GM18508 (cell line): ENCODE measurements around the gene FYB1.

Experiments
- ATAC-seq: cut with Tn5 transposase; IDR thresholded peaks from one replicate; pipeline ENCODE4 v1.9.1; 2021; ENCODE audit warnings: moderate number of reproducible peaks; ENCODE audit not compliant: insufficient read depth, unreplicated experiment

The FYB1 gene

GRCh38 chr5:39164529-39165402, 54.6 kb downstream of the FYB1 start:
- ATAC-seq: no peak

- ATAC-seq: no peak
Measured at GRCh38 chr5:39164016-39164415, 55.3 kb downstream of the FYB1 start.

DNA sequence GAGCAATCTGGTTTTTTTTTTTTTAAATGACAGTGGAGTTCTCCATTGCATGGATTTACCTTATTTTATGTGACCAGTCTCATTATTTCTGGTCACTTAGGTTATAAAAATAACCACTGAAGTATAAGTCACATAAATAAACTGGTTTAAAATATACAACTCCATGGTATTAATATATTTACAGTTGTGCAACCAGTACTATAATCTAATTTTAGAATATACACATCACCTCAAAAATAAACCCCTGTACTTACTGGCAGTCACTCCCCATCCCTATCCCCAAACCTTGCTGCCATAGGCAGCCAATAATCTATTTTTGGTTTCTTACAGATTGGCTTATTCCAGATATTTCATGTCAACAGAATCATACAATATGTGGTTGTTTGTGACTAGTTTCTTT, 57.8 kb downstream of the FYB1 start:
- ATAC-seq: no peak

- ATAC-seq: no peak
Measured at GRCh38 chr5:39160576-39161213, 58.7 kb downstream of the FYB1 start.

DNA sequence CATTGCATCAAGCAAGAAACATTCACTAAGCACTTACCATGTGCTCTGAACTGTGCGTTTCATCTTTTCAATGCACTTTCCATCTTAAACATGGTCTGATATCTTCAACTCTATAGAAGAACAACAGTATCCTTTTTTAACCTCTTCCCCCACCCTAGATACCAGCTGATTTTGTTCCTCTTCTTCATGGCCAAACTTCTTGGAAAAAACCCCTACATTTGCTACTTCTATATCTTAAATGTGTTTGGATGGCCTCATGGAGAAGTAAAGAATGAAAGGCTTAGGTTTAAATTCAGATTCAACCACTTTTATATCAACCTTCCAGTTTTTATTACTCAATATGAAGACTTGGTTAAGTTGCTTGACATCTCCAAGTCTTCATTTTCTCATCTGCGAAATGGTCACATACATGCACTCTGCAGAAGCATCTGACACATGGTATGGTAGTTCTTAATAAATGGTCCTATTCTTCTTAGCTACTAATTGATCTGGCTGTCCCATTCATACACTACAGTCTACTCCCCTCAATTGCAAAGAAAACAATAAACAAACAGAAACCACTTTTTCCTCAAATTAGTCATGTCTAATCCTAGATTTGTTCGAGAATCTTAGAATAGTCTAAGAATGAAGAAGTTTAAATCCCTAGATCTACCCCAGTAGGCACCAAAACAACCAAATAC, 59.4 kb downstream of the FYB1 start:
- no peak for ATAC-seq

DNA sequence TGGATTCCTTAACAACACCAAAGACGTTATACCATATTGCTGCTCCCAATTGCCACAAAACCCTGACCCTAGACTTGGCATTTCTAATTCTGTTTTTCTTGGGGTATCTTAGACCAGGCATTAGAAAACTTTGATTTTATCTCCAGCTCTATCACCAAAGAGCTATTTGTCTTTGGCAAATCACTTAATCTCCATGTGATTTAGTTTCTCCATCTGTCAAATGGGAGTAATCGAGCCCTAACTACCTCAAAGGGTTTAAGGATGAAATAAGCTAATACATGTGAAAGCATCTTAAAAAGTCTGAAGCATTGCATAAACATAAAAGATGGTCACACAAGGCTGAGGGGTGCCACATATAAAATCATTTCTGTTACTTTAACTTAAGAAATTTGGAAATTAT, 60.6 kb downstream of the FYB1 start:
- no peak for ATAC-seq

DNA sequence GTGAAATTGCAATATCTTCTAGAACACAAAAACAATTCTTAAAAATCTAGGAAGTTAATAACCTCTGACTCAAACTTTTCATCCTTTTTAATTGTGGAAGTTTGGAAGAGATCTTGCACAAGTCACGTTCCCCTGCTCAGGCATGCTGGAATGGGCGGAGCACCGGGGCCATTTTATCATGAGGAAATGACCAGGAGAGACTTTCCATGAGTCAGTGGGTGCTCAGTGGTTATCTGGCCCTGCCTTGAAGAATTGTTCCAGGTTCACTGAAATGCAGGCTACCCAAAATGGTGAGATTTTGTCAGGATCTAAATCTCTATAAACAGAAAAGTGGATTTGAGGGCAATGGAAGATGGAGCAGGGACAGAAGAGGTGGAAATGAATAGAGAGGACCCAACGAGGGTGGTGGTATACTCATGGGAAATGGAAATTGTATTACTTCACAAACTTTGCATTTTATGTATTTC, 61.2 kb downstream of the FYB1 start:
- no peak for ATAC-seq

GRCh38 chr5:39157701-39158100, 61.7 kb downstream of the FYB1 start:
- no peak for ATAC-seq

DNA sequence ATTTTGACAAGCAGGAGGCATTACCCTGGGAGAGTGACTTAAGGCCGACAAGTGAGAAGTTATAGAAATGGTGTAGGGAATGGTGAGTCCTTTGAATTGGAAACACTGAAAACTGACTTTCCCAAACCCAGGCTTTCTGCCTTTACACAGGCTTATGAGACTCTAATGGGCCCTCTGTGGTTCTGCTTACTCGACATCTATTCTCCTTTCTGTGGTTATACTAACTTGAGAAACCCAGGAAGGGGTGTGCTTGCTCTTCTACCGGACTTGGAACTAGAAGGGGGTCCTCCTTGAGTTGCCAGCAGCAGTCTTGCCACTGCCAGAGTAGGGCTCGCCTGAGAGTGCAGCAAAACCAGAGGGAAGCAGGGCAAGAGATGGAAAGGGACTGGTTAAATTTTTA, 63.3 kb downstream of the FYB1 start:
- no peak for ATAC-seq

- ATAC-seq: no peak
Measured at GRCh38 chr5:39151745-39152144, 67.6 kb downstream of the FYB1 start.

DNA sequence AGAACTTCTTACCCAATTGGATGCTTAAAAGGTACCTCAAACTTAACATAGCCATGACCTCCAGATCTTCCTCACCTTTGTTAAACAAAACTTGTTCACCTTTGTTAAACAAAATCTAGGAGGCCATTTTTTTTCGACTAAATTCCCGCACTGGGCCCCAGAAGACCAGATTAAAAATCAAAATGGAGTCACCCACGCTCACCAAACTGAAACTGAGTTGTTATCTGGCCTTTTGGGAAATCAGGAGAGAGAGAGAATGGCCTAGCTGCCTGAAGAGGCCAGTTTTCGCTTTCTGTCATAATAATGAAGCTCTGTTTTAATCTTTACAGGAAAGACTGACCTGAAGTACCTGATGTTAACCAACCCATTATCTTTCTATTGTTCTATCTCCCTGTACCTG, 69.4 kb downstream of the FYB1 start:
- no peak for ATAC-seq

- no peak for ATAC-seq
Measured at GRCh38 chr5:39148983-39149534, 70.3 kb downstream of the FYB1 start.

- ATAC-seq: no peak
Measured at GRCh38 chr5:39146831-39147540, 72.4 kb downstream of the FYB1 start.

DNA sequence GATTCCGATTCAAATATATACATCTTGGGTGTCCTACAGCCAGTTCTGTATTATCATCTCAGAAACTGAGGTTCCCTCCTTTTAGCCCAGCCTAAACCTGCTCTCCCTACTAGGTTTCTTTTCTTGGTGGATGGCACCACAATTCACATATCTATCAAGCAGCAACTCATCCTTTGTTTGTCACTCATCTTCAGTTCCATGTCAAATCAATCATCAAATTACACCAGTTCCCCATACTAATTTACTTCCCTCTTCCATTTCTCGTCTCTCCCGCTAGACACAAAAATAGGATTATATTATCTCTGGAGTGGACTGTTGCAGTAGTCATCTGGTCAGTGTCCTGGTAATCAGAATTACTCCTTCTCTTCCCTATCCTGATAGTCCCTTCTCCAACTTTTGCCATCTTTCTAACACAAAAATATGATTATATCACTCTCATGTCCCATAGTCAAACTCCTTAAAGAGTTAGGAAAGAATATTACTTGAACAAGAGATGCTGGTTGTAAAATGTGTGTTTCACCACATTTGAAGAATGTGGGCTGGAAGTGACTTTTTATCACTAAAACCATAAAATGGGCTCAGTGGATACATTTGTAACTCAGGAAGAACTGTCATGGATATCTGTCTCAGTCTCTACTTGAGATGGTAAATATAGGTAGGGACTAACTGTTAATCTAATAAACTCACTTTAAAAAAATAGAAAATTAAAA, 76.1 kb downstream of the FYB1 start:
- no peak for ATAC-seq

DNA sequence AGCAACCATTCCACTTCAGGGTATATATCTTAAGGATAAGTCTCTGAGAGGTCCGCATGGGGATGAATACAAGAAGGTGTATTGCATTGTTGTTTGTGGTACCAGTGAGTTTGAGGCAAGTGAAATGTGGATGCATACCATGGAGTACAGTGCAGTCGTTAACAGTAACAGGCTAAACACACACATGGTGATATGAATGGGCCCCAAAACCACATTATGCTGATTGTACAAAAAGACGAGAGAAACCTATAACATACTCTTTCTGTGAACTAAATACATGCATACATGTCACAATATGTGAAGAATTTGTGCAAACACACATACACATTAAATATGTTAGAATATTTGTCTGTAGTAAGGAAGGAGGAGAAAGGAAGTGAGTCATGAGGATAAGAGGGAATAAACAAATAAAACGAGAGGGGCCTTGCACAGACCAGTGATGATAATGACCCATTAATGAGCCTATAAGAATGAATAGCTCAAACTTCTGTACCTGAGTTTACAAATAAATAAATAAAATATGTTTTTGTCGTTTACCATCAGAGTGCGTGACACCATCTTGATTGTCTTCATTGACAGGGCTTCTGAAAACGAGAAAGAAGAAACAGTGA, 78.7 kb downstream of the FYB1 start:
- ATAC-seq: no peak

- no peak for ATAC-seq
Measured at GRCh38 chr5:39138892-39139291, 80.5 kb downstream of the FYB1 start.

DNA sequence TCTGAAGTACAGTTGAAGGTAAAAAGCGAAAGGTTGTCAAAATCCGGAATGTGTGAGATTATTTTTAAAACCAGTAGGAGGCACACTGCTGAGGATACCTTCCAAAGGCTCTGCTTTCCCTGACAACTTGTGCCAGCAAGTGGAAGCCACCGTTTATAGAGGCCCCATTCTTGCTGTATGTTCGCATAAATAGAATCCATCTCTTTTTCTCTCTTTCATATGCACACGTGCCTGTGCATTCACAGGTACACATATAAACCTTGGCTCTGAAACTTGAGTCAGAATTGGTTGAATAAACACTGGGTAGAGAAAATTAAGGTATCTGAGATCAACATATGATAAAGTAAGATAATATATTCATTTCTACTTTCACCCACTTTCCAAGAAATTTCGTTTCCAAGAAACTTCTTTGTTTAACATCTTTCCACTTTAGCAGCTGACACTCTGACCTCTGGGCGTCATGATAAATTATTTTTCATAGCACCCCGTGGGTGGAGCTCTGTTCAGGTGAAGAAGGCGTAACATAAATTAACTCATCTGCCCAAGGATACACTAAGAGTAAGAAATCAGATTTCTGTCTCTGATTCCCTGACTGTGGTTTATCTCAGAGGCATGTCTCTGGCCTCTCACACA, 81.4 kb downstream of the FYB1 start:
- no peak for ATAC-seq

- no peak for ATAC-seq
Measured at GRCh38 chr5:39137391-39137790, 82.0 kb downstream of the FYB1 start.

GRCh38 chr5:39132792-39133191, 86.6 kb downstream of the FYB1 start:
- ATAC-seq: no peak
